ENCODE results near the gene NOTCH2NLA.
"Not testable (repeated sequence)": the region's sequence is repeated elsewhere in the genome, so short reads cannot be mapped to it uniquely, and the experiment has no call there.

NOTCH2NLA gene

GRCh38 chr1:146167740-146168139 is 61.1 kb downstream of the NOTCH2NLA start:
- in situ Hi-C loops (cut with MboI; ENCODE audit: low sequenced_read_pairs): not testable (repeated sequence)

GRCh38 chr1:146167273-146167672 is 61.5 kb downstream of the NOTCH2NLA start:
- in situ Hi-C loops (cut with MboI; ENCODE audit: low sequenced_read_pairs): not testable (repeated sequence)

GRCh38 chr1:146144465-146144864 is 84.4 kb downstream of the NOTCH2NLA start, which contains the start of gene NBPF10:
NBPF10 (minus strand) TSS chr1:146144804; CDS start chr1:146144769, 35 bp downstream.
- in situ Hi-C loops (cut with MboI; ENCODE audit: low sequenced_read_pairs): not testable (repeated sequence)

Data from HL-60/S4 treated with phorbol 12-myristate 13-acetate at 8.2 ng/mL for 4 days and 3 days (cell line).